Activated CD8-positive, alpha-beta T cell treated with anti-CD3 and anti-CD28 coated beads, Interleukin-2, amount 10 ng/mL, durations not matched to agents 7 days and 5 days (primary cell): ENCODE measurements around the gene PCDHB4. TPM values are rescaled to one million over a fixed set of nuclear protein-coding genes. Genes with fewer than 3 reads are reported as not detected.
"Not testable (repeated sequence)": the region's sequence is repeated elsewhere in the genome, so short reads cannot be mapped to it uniquely, and the experiment has no call there.

ENCODE experiments used
- ATAC-seq: fragments of 150-1000 bp; cut with Tn5 transposase; one replicate; pipeline ENCODE4 v1.10.0; 2021; ENCODE audit warnings: moderate library complexity
- CTCF ChIA-PET: fragments of 350-600 bp; sonication (Branson Sonifier 250); formaldehyde crosslinking; loops from one replicate; lab custom pipeline; 2021; ENCODE audit warnings: antibody characterized with exemption; lab: Charles Lee
- POLR2A ChIA-PET: fragments of 350-600 bp; sonication (Branson Sonifier 250); formaldehyde crosslinking; loops from one replicate; lab custom pipeline; 2021; ENCODE audit warnings: antibody characterized with exemption; lab: Charles Lee
- DNase-seq: peaks from one replicate; pipeline ENCODE4 v3.0.0-alpha.2; 2020
- H3K27ac Mint-ChIP-seq: one replicate; pipeline ENCODE4 v1.8.0; 2021; ENCODE audit warnings: mild to moderate bottlenecking, mixed read lengths
- H3K27me3 Mint-ChIP-seq: one replicate; pipeline ENCODE4 v1.8.0; 2021; ENCODE audit warnings: low read depth, mixed read lengths
- H3K36me3 Mint-ChIP-seq: one replicate; pipeline ENCODE4 v1.8.0; 2021; ENCODE audit warnings: low read depth, mixed read lengths
- H3K4me1 Mint-ChIP-seq: one replicate; pipeline ENCODE4 v1.8.0; 2021; ENCODE audit warnings: low read depth, mixed read lengths
- H3K4me3 Mint-ChIP-seq: one replicate; pipeline ENCODE4 v1.8.0; 2021; ENCODE audit warnings: mild to moderate bottlenecking, mixed read lengths
- H3K9me3 Mint-ChIP-seq: one replicate; pipeline ENCODE4 v1.8.0; 2022; ENCODE audit warnings: mixed read lengths; ENCODE audit not compliant: insufficient read depth
- total RNA-seq, 2 experiments: library from RNA; stranded (reverse); gene quantifications; one replicate each; pipeline ENCODE4 v1.2.3, GENCODE V29; 2021

PCDHB4 gene
- total RNA-seq, 2 experiments from 2014 or later: not detected

- no peak overlapping the region for H3K27ac Mint-ChIP-seq
- DNase-seq (no peak), ATAC-seq (no peak)
- peaks cover 1% of the 10 kb centered on the region for H3K36me3 Mint-ChIP-seq
- no peak overlapping the region for H3K4me3 Mint-ChIP-seq
- peaks cover 28% of the 10 kb centered on the region for H3K9me3 Mint-ChIP-seq
- POLR2A ChIA-PET: no interaction called here
- H3K27me3 Mint-ChIP-seq: peaks cover 1% of the 10 kb centered on the region
- CTCF ChIA-PET: no interaction called here
- no peaks in the 10 kb centered on the region for H3K4me1 Mint-ChIP-seq
Measured at GRCh38 chr5:141105350-141105749, 16.3 kb upstream of the PCDHB4 start.

DNA sequence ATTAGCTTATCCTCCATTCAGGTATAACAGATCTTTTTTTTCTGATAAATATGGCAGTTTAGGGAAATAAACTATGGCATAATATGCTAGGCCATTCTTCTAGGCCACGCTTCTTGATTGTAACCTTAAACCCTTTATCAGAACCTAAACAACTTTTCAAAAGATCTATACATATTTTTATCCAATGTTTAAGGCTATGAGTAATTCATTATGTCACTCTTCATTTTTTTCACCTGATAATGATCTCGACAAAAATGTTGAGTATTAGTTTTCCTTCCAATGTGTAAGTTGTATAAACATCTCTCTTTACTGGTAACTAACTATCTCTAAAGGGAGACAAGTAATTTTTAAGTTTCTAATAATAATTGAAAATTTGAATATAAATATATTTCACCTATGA lies 2.4 kb upstream of the PCDHB4 start:
- ChIA-PET CTCF (no interaction called here), POLR2A (no interaction called here)
- no peaks in the 10 kb centered on the region for H3K27me3 Mint-ChIP-seq
- no peak for ATAC-seq
- no peak overlapping the region for H3K4me3 Mint-ChIP-seq
- DNase-seq: no peak
- no peaks in the 10 kb centered on the region for H3K36me3 Mint-ChIP-seq
- H3K4me1 Mint-ChIP-seq: no peaks in the 10 kb centered on the region
- peaks cover 30% of the 10 kb centered on the region for H3K9me3 Mint-ChIP-seq
- no peak overlapping the region for H3K27ac Mint-ChIP-seq

DNA sequence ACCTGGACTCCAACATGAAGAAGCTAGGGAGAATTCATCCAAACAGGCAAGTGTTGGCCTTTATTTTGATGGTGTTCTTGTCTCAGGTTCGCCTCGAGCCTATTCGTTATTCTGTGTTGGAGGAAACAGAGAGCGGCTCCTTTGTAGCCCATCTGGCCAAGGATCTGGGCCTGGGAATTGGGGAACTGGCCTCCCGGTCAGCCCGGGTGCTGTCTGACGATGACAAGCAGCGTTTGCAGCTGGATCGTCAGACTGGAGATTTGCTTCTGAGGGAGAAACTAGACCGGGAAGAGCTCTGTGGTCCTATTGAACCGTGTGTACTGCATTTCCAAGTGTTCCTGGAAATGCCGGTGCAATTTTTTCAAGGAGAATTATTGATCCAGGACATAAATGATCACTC lies 367 bp downstream of the PCDHB4 start:
- ATAC-seq (no peak), DNase-seq (no peak)
- Mint-ChIP-seq H3K9me3 (peaks cover 10% of the 10 kb centered on the region), H3K36me3 (no peaks in the 10 kb centered on the region), H3K4me3 (no peak overlapping the region), H3K4me1 (no peaks in the 10 kb centered on the region), H3K27me3 (no peaks in the 10 kb centered on the region), H3K27ac (no peak overlapping the region)
- ChIA-PET POLR2A (no interaction called here), CTCF (no interaction called here)

- H3K27me3 Mint-ChIP-seq, POLR2A ChIA-PET, H3K4me3 Mint-ChIP-seq, H3K36me3 Mint-ChIP-seq, DNase-seq, CTCF ChIA-PET, ATAC-seq, H3K4me1 Mint-ChIP-seq, H3K9me3 Mint-ChIP-seq, H3K27ac Mint-ChIP-seq: not testable (repeated sequence)
Measured at GRCh38 chr5:141123396-141124135, 1.9 kb downstream of the PCDHB4 start.

- H3K36me3 Mint-ChIP-seq: no peaks in the 10 kb centered on the region
Measured at GRCh38 chr5:141127305-141127704, 5.7 kb downstream of the PCDHB4 start.

DNA sequence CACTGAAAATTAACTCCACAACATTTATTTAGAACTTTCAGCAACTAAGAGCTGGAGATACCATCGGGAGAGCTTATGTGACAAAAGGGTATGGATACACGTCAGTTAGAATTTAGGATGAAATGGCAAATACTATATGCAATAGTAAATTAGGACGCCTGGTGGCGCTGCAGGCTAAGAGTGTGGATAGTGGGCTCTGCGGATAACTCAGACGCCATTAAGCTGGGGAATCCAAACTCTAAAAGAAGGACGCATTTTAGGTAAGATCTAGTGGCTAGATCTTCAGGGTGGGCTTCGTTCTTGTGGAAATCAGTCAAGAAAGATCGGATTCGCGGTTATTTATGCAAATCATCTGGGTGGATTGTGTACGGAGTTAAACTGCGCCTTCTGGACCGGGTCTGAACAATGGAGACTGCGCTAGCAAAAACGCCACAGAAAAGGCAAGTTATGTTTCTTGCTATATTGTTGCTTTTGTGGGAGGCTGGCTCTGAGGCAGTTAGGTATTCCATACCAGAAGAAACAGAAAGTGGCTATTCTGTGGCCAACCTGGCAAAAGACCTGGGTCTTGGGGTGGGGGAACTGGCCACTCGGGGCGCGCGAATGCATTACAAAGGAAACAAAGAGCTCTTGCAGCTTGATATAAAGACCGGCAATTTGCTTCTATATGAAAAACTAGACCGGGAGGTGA lies 13.6 kb downstream of the PCDHB4 start, which contains the start of gene PCDHB5:
Gene PCDHB5, plus strand, starts transcription at position 177 of the 688 bp plus-strand sequence. Its CDS starts 229 bp downstream, at position 406.
- no peaks in the 10 kb centered on the region for H3K27me3 Mint-ChIP-seq
- DNase-seq: no peak
- peaks cover 2% of the 10 kb centered on the region for H3K36me3 Mint-ChIP-seq
- no peak within 1 kb of the TSS for H3K4me3 Mint-ChIP-seq
- ATAC-seq: no peak
- no peaks in the 10 kb centered on the region for H3K4me1 Mint-ChIP-seq
- POLR2A ChIA-PET: no interaction called here
- CTCF ChIA-PET: no interaction called here
- no peak within 1 kb of the TSS for H3K27ac Mint-ChIP-seq
- peaks cover 45% of the 10 kb centered on the region for H3K9me3 Mint-ChIP-seq

More at GRCh38 chr5:141127305-141127704, 5.7 kb downstream of the PCDHB4 start:
- Mint-ChIP-seq H3K27ac (no peak overlapping the region), H3K9me3 (peaks cover 6% of the 10 kb centered on the region), H3K4me1 (no peaks in the 10 kb centered on the region), H3K4me3 (no peak overlapping the region), H3K27me3 (no peaks in the 10 kb centered on the region)
- POLR2A ChIA-PET: no interaction called here
- CTCF ChIA-PET: no interaction called here
- DNase-seq (no peak), ATAC-seq (no peak)

DNA sequence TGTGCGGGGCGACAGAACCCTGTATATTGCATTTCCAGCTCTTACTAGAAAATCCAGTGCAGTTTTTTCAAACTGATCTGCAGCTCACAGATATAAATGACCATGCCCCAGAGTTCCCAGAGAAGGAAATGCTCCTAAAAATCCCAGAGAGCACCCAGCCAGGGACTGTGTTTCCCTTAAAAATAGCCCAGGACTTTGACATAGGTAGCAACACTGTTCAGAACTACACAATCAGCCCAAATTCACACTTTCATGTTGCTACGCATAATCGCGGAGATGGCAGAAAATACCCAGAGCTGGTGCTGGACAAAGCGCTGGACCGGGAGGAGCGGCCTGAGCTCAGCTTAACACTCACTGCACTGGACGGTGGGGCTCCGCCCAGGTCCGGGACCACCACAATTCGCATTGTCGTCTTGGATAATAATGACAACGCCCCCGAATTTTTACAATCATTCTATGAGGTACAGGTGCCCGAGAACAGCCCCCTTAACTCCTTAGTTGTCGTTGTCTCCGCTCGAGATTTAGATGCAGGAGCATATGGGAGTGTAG lies 14.2 kb downstream of the PCDHB4 start:
- H3K4me1 Mint-ChIP-seq: no peaks in the 10 kb centered on the region
- CTCF ChIA-PET: no interaction called here
- ATAC-seq (no peak), DNase-seq (no peak)
- peaks cover 45% of the 10 kb centered on the region for H3K9me3 Mint-ChIP-seq
- H3K4me3 Mint-ChIP-seq: no peak overlapping the region
- POLR2A ChIA-PET: no interaction called here
- no peaks in the 10 kb centered on the region for H3K27me3 Mint-ChIP-seq
- no peak overlapping the region for H3K27ac Mint-ChIP-seq
- H3K36me3 Mint-ChIP-seq: peaks cover 2% of the 10 kb centered on the region

- H3K4me1 Mint-ChIP-seq, H3K4me3 Mint-ChIP-seq, CTCF ChIA-PET, H3K27ac Mint-ChIP-seq, ATAC-seq, POLR2A ChIA-PET, H3K27me3 Mint-ChIP-seq, DNase-seq, H3K36me3 Mint-ChIP-seq: not testable (repeated sequence)
- peaks cover 39% of the 10 kb centered on the region for H3K9me3 Mint-ChIP-seq
Measured at GRCh38 chr5:141137346-141137745, 15.7 kb downstream of the PCDHB4 start.

DNA sequence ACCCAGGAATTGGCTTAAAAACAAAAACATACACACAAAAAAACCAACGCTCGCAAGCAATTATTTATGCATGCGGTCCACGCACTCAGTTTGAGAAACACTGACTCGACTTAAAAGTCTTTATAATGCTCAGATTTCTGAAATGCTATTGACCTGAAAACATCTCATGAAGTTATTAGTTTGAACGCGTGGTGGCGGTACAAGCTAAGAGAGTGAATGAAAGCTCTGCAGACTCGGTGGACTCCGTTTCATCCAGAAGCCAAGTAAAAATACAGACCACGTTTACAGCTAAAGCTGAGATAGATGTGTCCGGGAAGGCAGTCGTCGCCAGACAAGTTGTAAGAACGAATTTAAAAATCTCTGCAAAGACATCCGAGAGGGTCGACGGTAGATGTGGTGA lies 28.2 kb downstream of the PCDHB4 start, which contains the start of gene PCDHB6:
Gene PCDHB6, plus strand, starts transcription at position 246 of the 400 bp plus-strand sequence. CDS start 201 bp downstream, outside the sequence.
- ChIA-PET CTCF (no interaction called here), POLR2A (no interaction called here)
- Mint-ChIP-seq H3K27me3 (no peaks in the 10 kb centered on the region), H3K4me3 (no peak within 1 kb of the TSS), H3K36me3 (peaks cover 5% of the 10 kb centered on the region), H3K4me1 (no peaks in the 10 kb centered on the region), H3K9me3 (peaks cover 16% of the 10 kb centered on the region), H3K27ac (no peak within 1 kb of the TSS)
- DNase-seq: no peak
- ATAC-seq: no peak

DNA sequence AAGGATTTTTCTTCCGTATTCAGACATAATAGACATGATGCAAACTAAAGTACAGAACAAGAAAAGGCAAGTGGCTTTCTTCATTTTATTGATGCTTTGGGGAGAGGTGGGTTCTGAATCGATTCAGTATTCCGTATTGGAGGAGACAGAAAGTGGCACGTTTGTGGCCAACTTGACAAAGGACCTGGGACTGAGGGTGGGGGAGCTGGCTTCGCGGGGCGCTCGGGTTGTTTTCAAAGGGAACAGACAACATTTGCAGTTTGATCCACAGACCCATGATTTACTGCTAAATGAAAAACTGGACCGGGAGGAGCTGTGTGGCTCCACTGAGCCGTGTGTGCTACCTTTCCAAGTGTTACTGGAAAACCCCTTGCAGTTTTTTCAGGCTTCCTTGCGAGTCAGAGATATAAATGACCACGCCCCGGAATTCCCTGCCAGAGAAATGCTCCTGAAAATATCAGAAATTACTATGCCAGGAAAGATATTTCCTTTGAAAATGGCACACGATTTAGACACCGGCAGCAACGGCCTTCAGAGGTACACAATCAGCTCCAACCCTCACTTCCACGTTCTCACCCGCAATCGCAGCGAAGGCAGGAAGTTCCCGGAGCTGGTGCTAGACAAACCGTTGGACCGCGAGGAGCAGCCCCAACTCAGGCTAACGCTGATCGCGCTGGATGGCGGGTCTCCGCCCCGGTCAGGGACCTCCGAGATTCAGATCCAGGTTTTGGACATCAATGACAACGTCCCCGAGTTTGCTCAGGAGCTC lies 28.8 kb downstream of the PCDHB4 start:
- Mint-ChIP-seq H3K4me3 (no peak overlapping the region), H3K27ac (no peak overlapping the region), H3K9me3 (peaks cover 16% of the 10 kb centered on the region), H3K36me3 (peaks cover 5% of the 10 kb centered on the region), H3K4me1 (no peaks in the 10 kb centered on the region), H3K27me3 (no peaks in the 10 kb centered on the region)
- POLR2A ChIA-PET: no interaction called here
- ATAC-seq (no peak), DNase-seq (no peak)
- CTCF ChIA-PET: no interaction called here

DNA sequence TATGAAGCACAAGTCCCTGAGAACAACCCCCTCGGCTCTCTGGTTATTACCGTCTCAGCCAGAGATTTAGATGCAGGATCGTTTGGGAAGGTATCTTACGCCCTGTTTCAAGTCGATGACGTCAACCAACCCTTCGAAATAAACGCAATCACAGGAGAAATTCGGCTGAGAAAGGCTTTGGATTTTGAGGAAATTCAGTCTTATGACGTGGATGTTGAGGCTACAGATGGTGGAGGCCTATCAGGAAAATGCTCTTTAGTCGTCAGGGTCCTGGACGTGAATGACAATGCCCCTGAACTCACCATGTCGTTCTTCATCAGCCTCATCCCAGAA lies 29.3 kb downstream of the PCDHB4 start:
- Mint-ChIP-seq H3K27me3 (peaks cover under 1% of the 10 kb centered on the region), H3K4me1 (no peaks in the 10 kb centered on the region), H3K36me3 (peaks cover 5% of the 10 kb centered on the region), H3K9me3 (peaks cover 18% of the 10 kb centered on the region), H3K4me3 (no peak overlapping the region), H3K27ac (no peak overlapping the region)
- ChIA-PET POLR2A (no interaction called here), CTCF (no interaction called here)
- ATAC-seq: no peak
- DNase-seq: no peak
